Panc1 (cell line): ENCODE data around the gene TOLLIP.

Experiments used
- POLR2AphosphoS5 ChIP-seq: IDR thresholded peaks from 2 replicates; pipeline ENCODE4 v1.6.1; 2012; ENCODE audit warnings: mild to moderate bottlenecking, low read depth, low read length, moderate library complexity
- TF ChIP-seq, protein P1 (sequence below): fragments of 450-650 bp; IDR thresholded peaks from 2 replicates; pipeline ENCODE4 v1.5.1; 2017; ENCODE audit warnings: mild to moderate bottlenecking
- TF ChIP-seq, protein P2 (sequence below), 2 experiments: IDR thresholded peaks; 2 replicates each; pipeline ENCODE4 v1.6.1; 2011 to 2012; ENCODE audit warnings: low read depth in 2 of 2, control low read depth in 1 of 2, low read length in 1 of 2, mild to moderate bottlenecking in 1 of 2, moderate library complexity in 1 of 2; ENCODE audit not compliant: insufficient read depth in 1 of 2

- no peak for TF ChIP-seq POLR2AphosphoS5
- TF ChIP-seq, protein P1, sequence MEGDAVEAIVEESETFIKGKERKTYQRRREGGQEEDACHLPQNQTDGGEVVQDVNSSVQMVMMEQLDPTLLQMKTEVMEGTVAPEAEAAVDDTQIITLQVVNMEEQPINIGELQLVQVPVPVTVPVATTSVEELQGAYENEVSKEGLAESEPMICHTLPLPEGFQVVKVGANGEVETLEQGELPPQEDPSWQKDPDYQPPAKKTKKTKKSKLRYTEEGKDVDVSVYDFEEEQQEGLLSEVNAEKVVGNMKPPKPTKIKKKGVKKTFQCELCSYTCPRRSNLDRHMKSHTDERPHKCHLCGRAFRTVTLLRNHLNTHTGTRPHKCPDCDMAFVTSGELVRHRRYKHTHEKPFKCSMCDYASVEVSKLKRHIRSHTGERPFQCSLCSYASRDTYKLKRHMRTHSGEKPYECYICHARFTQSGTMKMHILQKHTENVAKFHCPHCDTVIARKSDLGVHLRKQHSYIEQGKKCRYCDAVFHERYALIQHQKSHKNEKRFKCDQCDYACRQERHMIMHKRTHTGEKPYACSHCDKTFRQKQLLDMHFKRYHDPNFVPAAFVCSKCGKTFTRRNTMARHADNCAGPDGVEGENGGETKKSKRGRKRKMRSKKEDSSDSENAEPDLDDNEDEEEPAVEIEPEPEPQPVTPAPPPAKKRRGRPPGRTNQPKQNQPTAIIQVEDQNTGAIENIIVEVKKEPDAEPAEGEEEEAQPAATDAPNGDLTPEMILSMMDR, result no peak
- TF ChIP-seq, protein P2, sequence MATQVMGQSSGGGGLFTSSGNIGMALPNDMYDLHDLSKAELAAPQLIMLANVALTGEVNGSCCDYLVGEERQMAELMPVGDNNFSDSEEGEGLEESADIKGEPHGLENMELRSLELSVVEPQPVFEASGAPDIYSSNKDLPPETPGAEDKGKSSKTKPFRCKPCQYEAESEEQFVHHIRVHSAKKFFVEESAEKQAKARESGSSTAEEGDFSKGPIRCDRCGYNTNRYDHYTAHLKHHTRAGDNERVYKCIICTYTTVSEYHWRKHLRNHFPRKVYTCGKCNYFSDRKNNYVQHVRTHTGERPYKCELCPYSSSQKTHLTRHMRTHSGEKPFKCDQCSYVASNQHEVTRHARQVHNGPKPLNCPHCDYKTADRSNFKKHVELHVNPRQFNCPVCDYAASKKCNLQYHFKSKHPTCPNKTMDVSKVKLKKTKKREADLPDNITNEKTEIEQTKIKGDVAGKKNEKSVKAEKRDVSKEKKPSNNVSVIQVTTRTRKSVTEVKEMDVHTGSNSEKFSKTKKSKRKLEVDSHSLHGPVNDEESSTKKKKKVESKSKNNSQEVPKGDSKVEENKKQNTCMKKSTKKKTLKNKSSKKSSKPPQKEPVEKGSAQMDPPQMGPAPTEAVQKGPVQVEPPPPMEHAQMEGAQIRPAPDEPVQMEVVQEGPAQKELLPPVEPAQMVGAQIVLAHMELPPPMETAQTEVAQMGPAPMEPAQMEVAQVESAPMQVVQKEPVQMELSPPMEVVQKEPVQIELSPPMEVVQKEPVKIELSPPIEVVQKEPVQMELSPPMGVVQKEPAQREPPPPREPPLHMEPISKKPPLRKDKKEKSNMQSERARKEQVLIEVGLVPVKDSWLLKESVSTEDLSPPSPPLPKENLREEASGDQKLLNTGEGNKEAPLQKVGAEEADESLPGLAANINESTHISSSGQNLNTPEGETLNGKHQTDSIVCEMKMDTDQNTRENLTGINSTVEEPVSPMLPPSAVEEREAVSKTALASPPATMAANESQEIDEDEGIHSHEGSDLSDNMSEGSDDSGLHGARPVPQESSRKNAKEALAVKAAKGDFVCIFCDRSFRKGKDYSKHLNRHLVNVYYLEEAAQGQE (IDR thresholded peaks at IDR 0.05; ENCODE audit: insufficient read depth in 1 of 2, low read depth in 2 of 2, low read length in 1 of 2), result no peak
These were observed 13.1 kb downstream of the TOLLIP start for GRCh38 chr11:1296287-1296686.
